ENCODE data around the gene EPDR1.

The EPDR1 gene

GRCh38 chr7:37920305-37920848, at the start of gene EPDR1:
Gene EPDR1 (plus strand): TSS chr7:37920640. CDS start chr7:37920940, 300 bp downstream.
- DNase-seq: no peak

- no peak for DNase-seq
Observed at GRCh38 chr7:37882086-37882485, 38.4 kb upstream of the EPDR1 start.

GRCh38 chr7:37893359-37893758, 27.1 kb upstream of the EPDR1 start:
- DNase-seq: no peak

GRCh38 chr7:37894671-37895070, 25.8 kb upstream of the EPDR1 start:
- no peak for DNase-seq

- DNase-seq: no peak
Observed at GRCh38 chr7:37899712-37900247, 20.7 kb upstream of the EPDR1 start.

- no peak for DNase-seq
Observed at GRCh38 chr7:37901236-37901827, 19.1 kb upstream of the EPDR1 start.

- no peak for DNase-seq
Observed at GRCh38 chr7:37901890-37902524, 18.4 kb upstream of the EPDR1 start.

GRCh38 chr7:37908221-37908788, 12.1 kb upstream of the EPDR1 start:
- no peak for DNase-seq

GRCh38 chr7:37912756-37913155, 7.7 kb upstream of the EPDR1 start:
- DNase-seq: no peak

GRCh38 chr7:37915438-37915837, 5.0 kb upstream of the EPDR1 start:
- DNase-seq: no peak

GRCh38 chr7:37916017-37916672, 4.3 kb upstream of the EPDR1 start:
- DNase-seq: peak; percentile 69

GRCh38 chr7:37916673-37917660, 3.5 kb upstream of the EPDR1 start, which contains the start of gene SFRP4:
Gene SFRP4 (minus strand): TSS chr7:37916817. CDS start chr7:37916537, 280 bp downstream.
- peak; percentile 89 for DNase-seq

GRCh38 chr7:37918526-37918925, 1.9 kb upstream of the EPDR1 start:
- DNase-seq: no peak

GRCh38 chr7:37920849-37921805, 687 bp downstream of the EPDR1 start:
- DNase-seq: peak; percentile 75

- DNase-seq: no peak
Observed at GRCh38 chr7:37921876-37922275, 1.4 kb downstream of the EPDR1 start.

- DNase-seq: no peak
Observed at GRCh38 chr7:37923996-37924395, 3.6 kb downstream of the EPDR1 start.

- DNase-seq: peak; percentile 61
Observed at GRCh38 chr7:37924491-37925041, 4.1 kb downstream of the EPDR1 start.

GRCh38 chr7:37925620-37926019, 5.2 kb downstream of the EPDR1 start:
- no peak for DNase-seq

GRCh38 chr7:37927773-37928444, 7.5 kb downstream of the EPDR1 start:
- DNase-seq: no peak

GRCh38 chr7:37928878-37929277, 8.4 kb downstream of the EPDR1 start:
- no peak for DNase-seq
